Parathyroid adenoma (tissue), 2 donors: Measurements from ENCODE around the gene UBTD1.
"Not testable (repeated sequence)": the region's sequence is repeated elsewhere in the genome, so short reads cannot be mapped to it uniquely, and the experiment has no call there.

Source experiments
- H2AFZ ChIP-seq: fragments of 300-600 bp; sonication (generic); one replicate; pipeline ENCODE4 v1.7.0; 2017; ENCODE audit warnings: antibody characterized with exemption, mild to moderate bottlenecking
- H3K27ac ChIP-seq: fragments of 300-600 bp; sonication (generic); one replicate; pipeline ENCODE4 v1.7.0; 2017
- H3K27me3 ChIP-seq: fragments of 300-600 bp; sonication (generic); one replicate; pipeline ENCODE4 v1.7.0; 2017; ENCODE audit warnings: low read length; ENCODE audit not compliant: control insufficient read depth, insufficient read depth
- H3K36me3 ChIP-seq: fragments of 300-600 bp; sonication (generic); one replicate; pipeline ENCODE4 v1.7.0; 2017; ENCODE audit warnings: low read length; ENCODE audit not compliant: control insufficient read depth, insufficient read depth
- H3K4me1 ChIP-seq: fragments of 300-600 bp; sonication (generic); one replicate; pipeline ENCODE4 v1.7.0; 2017; ENCODE audit warnings: control low read depth
- H3K4me2 ChIP-seq: fragments of 300-600 bp; sonication (generic); one replicate; pipeline ENCODE4 v1.7.0; 2017; ENCODE audit warnings: low read length
- H3K4me3 ChIP-seq: fragments of 300-600 bp; sonication (generic); one replicate; pipeline ENCODE4 v1.7.0; 2017; ENCODE audit warnings: low read depth, low read length
- H3K79me2 ChIP-seq: fragments of 300-600 bp; sonication (generic); one replicate; pipeline ENCODE4 v1.7.0; 2017; ENCODE audit warnings: control low read depth
- H3K9ac ChIP-seq: fragments of 300-600 bp; sonication (generic); one replicate; pipeline ENCODE4 v1.7.0; 2017; ENCODE audit warnings: mild to moderate bottlenecking
- H3K9me3 ChIP-seq: fragments of 300-600 bp; sonication (generic); one replicate; pipeline ENCODE4 v1.7.0; 2017; ENCODE audit warnings: low read length; ENCODE audit not compliant: control insufficient read depth
- TF ChIP-seq, protein P1 (sequence below): fragments of 300-600 bp; sonication (generic); IDR thresholded peaks from one replicate; pipeline ENCODE4 v1.7.0; 2017; ENCODE audit warnings: antibody characterized with exemption, mild to moderate bottlenecking
- donor health status: primary hyperparathyroidism.

UBTD1 gene

DNA sequence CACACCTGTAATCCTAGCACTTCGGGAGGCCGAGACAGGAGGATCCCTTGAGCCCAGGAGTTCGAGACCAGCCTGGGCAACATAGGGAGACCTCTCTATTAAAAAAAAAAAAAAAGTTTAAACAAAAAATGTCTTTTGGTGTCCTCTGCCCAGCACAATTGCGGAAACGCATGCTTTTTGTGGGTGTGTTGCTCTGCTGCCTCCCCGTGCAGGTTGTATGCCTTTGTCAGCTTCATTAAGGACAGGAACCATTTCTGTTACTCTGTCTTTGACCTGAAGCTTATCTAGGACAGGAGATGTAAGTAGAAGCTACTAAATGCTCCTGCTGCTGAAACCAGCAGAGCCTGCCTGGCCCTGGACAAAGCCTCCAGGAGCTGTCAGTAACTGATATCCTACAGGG lies 52.5 kb downstream of the UBTD1 start:
- no peaks in the 10 kb centered on the region for H3K36me3 ChIP-seq
- no peak overlapping the region for H2AFZ ChIP-seq
- peaks cover 4% of the 10 kb centered on the region for H3K4me1 ChIP-seq
- H3K9ac ChIP-seq = no peak overlapping the region
- H3K79me2 ChIP-seq = peaks cover 2% of the 10 kb centered on the region
- no peaks in the 10 kb centered on the region for H3K9me3 ChIP-seq
- H3K27me3 ChIP-seq = no peaks in the 10 kb centered on the region
- H3K4me3 ChIP-seq = no peak overlapping the region
- H3K27ac ChIP-seq = no peak overlapping the region
- TF ChIP-seq, protein P1, sequence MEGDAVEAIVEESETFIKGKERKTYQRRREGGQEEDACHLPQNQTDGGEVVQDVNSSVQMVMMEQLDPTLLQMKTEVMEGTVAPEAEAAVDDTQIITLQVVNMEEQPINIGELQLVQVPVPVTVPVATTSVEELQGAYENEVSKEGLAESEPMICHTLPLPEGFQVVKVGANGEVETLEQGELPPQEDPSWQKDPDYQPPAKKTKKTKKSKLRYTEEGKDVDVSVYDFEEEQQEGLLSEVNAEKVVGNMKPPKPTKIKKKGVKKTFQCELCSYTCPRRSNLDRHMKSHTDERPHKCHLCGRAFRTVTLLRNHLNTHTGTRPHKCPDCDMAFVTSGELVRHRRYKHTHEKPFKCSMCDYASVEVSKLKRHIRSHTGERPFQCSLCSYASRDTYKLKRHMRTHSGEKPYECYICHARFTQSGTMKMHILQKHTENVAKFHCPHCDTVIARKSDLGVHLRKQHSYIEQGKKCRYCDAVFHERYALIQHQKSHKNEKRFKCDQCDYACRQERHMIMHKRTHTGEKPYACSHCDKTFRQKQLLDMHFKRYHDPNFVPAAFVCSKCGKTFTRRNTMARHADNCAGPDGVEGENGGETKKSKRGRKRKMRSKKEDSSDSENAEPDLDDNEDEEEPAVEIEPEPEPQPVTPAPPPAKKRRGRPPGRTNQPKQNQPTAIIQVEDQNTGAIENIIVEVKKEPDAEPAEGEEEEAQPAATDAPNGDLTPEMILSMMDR = no peak
- H3K4me2 ChIP-seq = no peak overlapping the region

DNA sequence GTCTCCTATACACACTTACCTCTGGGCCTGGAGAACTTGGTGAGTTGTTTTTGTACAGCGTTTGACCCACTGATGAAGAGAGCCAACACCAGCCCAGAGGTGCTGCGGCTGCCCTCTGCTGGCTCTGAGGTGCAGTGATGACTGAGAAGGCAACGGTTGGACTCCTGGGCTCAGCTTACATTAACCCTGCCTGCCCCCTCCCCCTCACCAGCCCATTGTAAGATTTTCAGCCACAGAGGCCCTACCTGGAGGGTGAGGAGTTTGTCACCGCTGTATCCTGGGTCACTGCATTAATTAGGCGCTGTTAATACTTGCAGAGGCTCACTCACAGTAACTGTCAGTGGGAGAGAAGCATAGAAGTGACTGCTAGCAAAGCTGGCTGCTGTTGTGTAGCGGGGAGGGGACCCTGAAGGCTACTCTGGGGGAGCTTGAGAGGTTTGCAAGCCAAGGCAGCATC lies 54.9 kb downstream of the UBTD1 start:
- TF ChIP-seq, protein P1 = peak; percentile 77
- H3K27me3 ChIP-seq = no peaks in the 10 kb centered on the region
- no peaks in the 10 kb centered on the region for H3K36me3 ChIP-seq
- no peak overlapping the region for H3K9ac ChIP-seq
- H3K4me3 ChIP-seq = no peak overlapping the region
- peaks cover 4% of the 10 kb centered on the region for H3K4me1 ChIP-seq
- peak overlapping the region; percentile 9 for H2AFZ ChIP-seq
- no peaks in the 10 kb centered on the region for H3K9me3 ChIP-seq
- H3K27ac ChIP-seq = no peak overlapping the region
- H3K79me2 ChIP-seq = no peaks in the 10 kb centered on the region
- no peak overlapping the region for H3K4me2 ChIP-seq

DNA sequence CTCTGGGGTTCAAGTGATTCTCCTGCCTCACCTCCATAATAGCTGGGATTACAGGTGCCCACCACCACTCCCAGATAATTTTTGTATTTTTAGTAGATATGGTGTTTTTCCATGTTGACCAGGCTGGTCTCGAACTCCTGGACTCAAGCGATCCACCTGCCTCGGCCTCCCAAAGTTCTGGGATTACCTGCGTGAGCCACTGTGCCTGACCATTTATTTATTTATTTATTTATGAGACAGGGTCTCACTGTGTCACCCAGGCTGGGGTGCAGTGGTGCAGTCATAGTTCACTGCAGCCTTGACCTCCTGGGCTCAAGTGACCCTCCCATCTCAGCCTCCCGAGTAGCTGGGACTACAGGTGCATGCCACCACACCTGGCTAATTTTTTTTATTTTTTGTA lies 55.6 kb downstream of the UBTD1 start:
- not testable (repeated sequence) for H3K79me2 ChIP-seq, H3K4me1 ChIP-seq, H3K9me3 ChIP-seq, H3K27me3 ChIP-seq, H3K36me3 ChIP-seq, H3K27ac ChIP-seq, H3K4me3 ChIP-seq, H3K9ac ChIP-seq, H3K4me2 ChIP-seq, H2AFZ ChIP-seq

DNA sequence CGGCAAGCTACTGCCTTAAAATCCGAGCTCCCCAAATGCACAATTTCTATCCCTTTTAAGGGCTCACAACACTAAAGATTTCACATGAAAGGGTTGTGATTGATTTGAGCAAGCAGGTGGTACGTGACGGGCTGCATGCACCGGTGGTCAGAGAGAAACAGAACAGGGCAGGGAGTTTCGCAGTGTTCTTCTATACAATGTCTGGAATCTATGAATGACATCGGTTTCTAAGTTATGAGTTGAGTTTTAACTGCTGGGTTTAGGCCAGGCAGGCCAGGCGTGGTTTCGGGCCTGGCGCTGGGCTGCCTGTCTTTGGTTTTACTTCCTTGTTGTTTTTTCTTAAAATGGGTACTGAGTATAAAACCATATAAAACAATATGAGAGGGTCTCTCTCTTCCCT lies 56.8 kb downstream of the UBTD1 start:
- not testable (repeated sequence) for H3K4me3 ChIP-seq, H3K4me1 ChIP-seq, H3K27ac ChIP-seq, H2AFZ ChIP-seq, H3K9ac ChIP-seq, H3K4me2 ChIP-seq, H3K27me3 ChIP-seq, H3K79me2 ChIP-seq, H3K9me3 ChIP-seq, H3K36me3 ChIP-seq

DNA sequence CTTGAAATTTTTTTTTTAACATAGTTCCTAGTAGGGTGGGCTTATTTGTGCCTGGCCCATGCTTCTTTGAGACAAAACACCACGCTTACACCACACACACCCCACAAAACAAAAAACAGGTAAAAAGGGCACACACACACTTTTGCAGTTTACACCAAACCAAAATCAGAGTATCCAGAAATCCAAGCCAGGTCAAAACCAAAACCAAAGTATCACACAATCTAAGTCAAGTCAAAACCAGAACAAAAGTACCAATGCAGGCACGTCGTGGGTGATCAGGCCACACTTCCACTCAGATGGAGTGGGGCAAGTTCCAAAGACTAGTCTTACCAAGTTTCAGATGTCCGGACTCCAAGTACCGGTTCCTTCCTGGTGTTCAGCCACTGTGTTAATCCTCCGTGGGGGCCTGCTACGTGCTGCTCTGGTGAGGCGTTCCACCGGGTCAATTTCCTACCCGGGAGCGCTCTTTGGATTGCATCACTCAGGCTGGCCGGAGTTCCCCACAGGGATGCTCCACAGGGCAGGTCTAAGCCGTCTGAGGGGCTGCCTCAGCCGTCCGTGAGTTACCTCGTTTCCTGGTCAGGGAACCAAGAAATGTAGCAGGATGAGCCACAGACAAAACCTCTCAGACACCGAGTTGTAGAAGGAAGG lies 62.1 kb downstream of the UBTD1 start:
- not testable (repeated sequence) for H3K36me3 ChIP-seq, H3K79me2 ChIP-seq, H3K4me3 ChIP-seq, H3K4me1 ChIP-seq, H2AFZ ChIP-seq, H3K9ac ChIP-seq, H3K4me2 ChIP-seq, H3K27ac ChIP-seq, H3K9me3 ChIP-seq, H3K27me3 ChIP-seq

DNA sequence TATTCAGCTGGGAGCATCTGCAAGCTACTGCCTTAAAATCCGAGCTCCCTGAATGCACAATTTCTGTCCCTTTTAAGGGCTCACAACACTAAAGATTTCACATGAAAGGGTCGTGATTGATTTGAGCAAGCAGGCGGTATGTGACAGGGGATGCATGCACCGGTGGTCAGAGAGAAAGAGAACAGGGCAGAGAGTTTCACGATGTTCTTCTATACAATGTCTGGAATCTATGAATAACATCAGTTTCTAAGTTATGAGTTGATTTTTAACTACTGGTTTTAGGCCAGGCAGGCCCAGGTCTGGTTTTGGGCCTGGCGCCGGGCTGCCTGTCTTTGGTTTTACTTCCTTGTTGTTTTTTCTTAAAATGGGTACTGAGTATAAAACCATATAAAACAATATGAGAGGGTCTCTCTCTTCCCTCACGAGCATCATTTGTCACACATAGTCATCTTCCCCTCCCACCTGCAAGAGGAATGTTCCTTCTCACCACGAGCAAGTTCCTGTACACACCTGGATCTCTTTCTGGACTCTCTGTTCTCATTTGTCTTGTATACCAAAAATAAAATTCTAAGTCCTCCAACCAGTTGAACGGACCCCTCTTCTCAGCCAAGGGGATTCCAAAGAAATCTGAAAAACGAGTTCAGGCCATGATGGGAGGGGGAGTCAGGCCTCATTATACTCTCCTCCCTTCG lies 62.8 kb downstream of the UBTD1 start:
- not testable (repeated sequence) for H3K27me3 ChIP-seq, H3K36me3 ChIP-seq, H3K27ac ChIP-seq, H3K79me2 ChIP-seq, H3K4me3 ChIP-seq, H3K9me3 ChIP-seq, H2AFZ ChIP-seq, H3K4me2 ChIP-seq, H3K4me1 ChIP-seq, H3K9ac ChIP-seq

DNA sequence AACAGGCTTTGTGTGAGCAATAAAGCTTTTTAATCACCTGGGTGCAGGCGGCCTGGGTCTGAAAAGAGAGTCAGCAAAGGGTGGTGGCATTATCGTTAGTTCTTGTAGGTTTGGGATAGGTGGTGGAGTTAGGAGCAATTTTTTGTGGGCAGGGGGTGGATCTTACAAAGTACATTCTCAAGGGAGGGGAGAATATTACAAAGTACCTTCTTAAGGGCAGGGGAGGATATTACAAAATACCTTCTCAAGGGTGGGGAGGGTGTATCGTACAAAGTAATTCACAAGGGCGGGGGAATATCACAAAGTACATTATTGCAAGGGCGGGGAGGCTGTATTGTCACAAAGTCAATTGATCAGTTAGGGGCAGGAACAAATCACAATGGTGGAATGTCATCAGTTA lies 63.6 kb downstream of the UBTD1 start:
- not testable (repeated sequence) for H3K27me3 ChIP-seq

More for the DNA sequence above, 63.6 kb downstream of the UBTD1 start:
- H3K27ac ChIP-seq, H3K36me3 ChIP-seq, H3K9me3 ChIP-seq, H3K79me2 ChIP-seq, H2AFZ ChIP-seq, H3K9ac ChIP-seq, H3K4me3 ChIP-seq, H3K4me2 ChIP-seq, H3K4me1 ChIP-seq: not testable (repeated sequence)
